PC-9 (cell line): ENCODE measurements around the gene RUNX1.

ENCODE experiments used
- EZH2 ChIP-seq: fragments of 200-600 bp; sonication (generic); IDR thresholded peaks from 2 replicates; pipeline ENCODE4 v1.8.0; 2017; ENCODE audit warnings: antibody characterized with exemption, low read depth
- TF ChIP-seq, protein P1 (sequence below): fragments of 200-600 bp; sonication (generic); conservative IDR thresholded peaks from 2 replicates; pipeline ENCODE4 v1.6.1; 2017; ENCODE audit warnings: mixed run types, antibody characterized with exemption, mild to moderate bottlenecking, moderate library complexity

DNA sequence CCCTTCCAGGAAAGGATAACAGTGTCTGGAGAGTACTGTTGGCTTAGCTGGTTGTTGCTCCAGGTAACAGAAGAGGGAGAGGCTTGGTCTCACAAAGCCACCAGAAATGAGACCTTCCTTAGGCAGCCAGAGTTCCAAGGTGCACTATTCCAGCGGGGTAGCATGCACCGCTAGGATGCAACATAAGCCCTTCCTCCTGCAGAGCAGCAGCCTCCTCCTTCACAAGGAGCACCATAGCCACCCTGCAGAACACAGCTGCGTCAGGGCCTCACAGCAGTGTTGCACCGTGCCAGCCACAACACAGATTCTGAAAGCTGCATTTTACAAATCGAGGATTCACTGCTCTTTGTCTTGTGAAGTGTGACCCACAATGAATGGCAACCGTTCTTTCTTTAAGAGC, 238.3 kb downstream of the RUNX1 start:
- no peak for TF ChIP-seq EZH2
- TF ChIP-seq, protein P1, sequence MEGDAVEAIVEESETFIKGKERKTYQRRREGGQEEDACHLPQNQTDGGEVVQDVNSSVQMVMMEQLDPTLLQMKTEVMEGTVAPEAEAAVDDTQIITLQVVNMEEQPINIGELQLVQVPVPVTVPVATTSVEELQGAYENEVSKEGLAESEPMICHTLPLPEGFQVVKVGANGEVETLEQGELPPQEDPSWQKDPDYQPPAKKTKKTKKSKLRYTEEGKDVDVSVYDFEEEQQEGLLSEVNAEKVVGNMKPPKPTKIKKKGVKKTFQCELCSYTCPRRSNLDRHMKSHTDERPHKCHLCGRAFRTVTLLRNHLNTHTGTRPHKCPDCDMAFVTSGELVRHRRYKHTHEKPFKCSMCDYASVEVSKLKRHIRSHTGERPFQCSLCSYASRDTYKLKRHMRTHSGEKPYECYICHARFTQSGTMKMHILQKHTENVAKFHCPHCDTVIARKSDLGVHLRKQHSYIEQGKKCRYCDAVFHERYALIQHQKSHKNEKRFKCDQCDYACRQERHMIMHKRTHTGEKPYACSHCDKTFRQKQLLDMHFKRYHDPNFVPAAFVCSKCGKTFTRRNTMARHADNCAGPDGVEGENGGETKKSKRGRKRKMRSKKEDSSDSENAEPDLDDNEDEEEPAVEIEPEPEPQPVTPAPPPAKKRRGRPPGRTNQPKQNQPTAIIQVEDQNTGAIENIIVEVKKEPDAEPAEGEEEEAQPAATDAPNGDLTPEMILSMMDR, result no peak
